Umbilical cord (tissue), 2 donors: ENCODE data around the gene RNF182. TPM values are rescaled to one million over a fixed set of nuclear protein-coding genes. Genes with fewer than 3 reads are reported as not detected.
"Not testable (repeated sequence)": the region's sequence is repeated elsewhere in the genome, so short reads cannot be mapped to it uniquely, and the experiment has no call there.

ENCODE experiments used
- DNase-seq: peaks from one replicate; pipeline ENCODE4 v3.0.0-alpha.2; 2015; ENCODE audit warnings: low spot score
- total RNA-seq: library from RNA; depleted of rRNA; stranded (reverse); fragments of >200 nt; gene quantifications from one replicate; pipeline ENCODE4 v1.2.3, GENCODE V29; 2014; ENCODE audit warnings: low replicate concordance; ENCODE audit not compliant: insufficient read depth

Gene RNF182
- 3.6 TPM for total RNA-seq

GRCh38 chr6:13924949-13925881 lies at the start of gene RNF182:
Gene RNF182, plus strand, starts transcription at chr6:13924952. Its CDS starts 52,168 bp downstream, at chr6:13977120.
- no peak for DNase-seq

- no peak for DNase-seq
These were observed 47.7 kb upstream of the RNF182 start for GRCh38 chr6:13877051-13877450.

GRCh38 chr6:13880061-13880663 lies 44.6 kb upstream of the RNF182 start:
- not testable (repeated sequence) for DNase-seq

GRCh38 chr6:13881621-13882165 lies 43.1 kb upstream of the RNF182 start:
- peak; percentile 29 for DNase-seq

GRCh38 chr6:13883966-13884365 lies 40.8 kb upstream of the RNF182 start:
- DNase-seq, result no peak

- no peak for DNase-seq
These were observed 40.4 kb upstream of the RNF182 start for GRCh38 chr6:13884397-13884796.

GRCh38 chr6:13885601-13886000 lies 39.2 kb upstream of the RNF182 start:
- DNase-seq, result no peak

- DNase-seq, result no peak
These were observed 37.8 kb upstream of the RNF182 start for GRCh38 chr6:13886949-13887348.

- no peak for DNase-seq
These were observed 32.6 kb upstream of the RNF182 start for GRCh38 chr6:13892017-13892645.

GRCh38 chr6:13902922-13903321 lies 21.8 kb upstream of the RNF182 start:
- no peak for DNase-seq

- DNase-seq, result no peak
These were observed 21.4 kb upstream of the RNF182 start for GRCh38 chr6:13903364-13903763.

GRCh38 chr6:13907001-13907350 lies 17.8 kb upstream of the RNF182 start:
- DNase-seq, result no peak

GRCh38 chr6:13907614-13908215 lies 17.0 kb upstream of the RNF182 start:
- no peak for DNase-seq

GRCh38 chr6:13908955-13909381 lies 15.8 kb upstream of the RNF182 start:
- peak; percentile 76 for DNase-seq

- no peak for DNase-seq
These were observed 14.3 kb upstream of the RNF182 start for GRCh38 chr6:13910443-13910842.

GRCh38 chr6:13911337-13911736 lies 13.4 kb upstream of the RNF182 start:
- DNase-seq, result no peak

- DNase-seq, result no peak
These were observed 11.3 kb upstream of the RNF182 start for GRCh38 chr6:13913226-13914001.

GRCh38 chr6:13914351-13914750 lies 10.4 kb upstream of the RNF182 start:
- DNase-seq, result no peak

- no peak for DNase-seq
These were observed 9.1 kb upstream of the RNF182 start for GRCh38 chr6:13915561-13916229.

- no peak for DNase-seq
These were observed 8.4 kb upstream of the RNF182 start for GRCh38 chr6:13916230-13916944.
